MV-4-11 (cell line): ENCODE measurements around the gene KLF2.

Experiments
- DNase-seq: peaks from one replicate; lab custom pipeline; 2025; lab: John Stamatoyannopoulos, UW

KLF2 gene

GRCh38 chr19:16364231-16364865 is 39.7 kb downstream of the KLF2 start:
- DNase-seq, result no peak

GRCh38 chr19:16365300-16365996 is 40.8 kb downstream of the KLF2 start:
- DNase-seq, result no peak

- no peak for DNase-seq
Measured at GRCh38 chr19:16366056-16366432, 41.4 kb downstream of the KLF2 start.

- peak; percentile 99 for DNase-seq
Measured at GRCh38 chr19:16366433-16367260, 42.0 kb downstream of the KLF2 start.

- peak; percentile 98 for DNase-seq
Measured at GRCh38 chr19:16367261-16367683, 42.6 kb downstream of the KLF2 start.

- no peak for DNase-seq
Measured at GRCh38 chr19:16368385-16369305, 44.0 kb downstream of the KLF2 start.

- DNase-seq, result no peak
Measured at GRCh38 chr19:16369306-16369663, 44.7 kb downstream of the KLF2 start.

- no peak for DNase-seq
Measured at GRCh38 chr19:16369664-16370576, 45.3 kb downstream of the KLF2 start.

GRCh38 chr19:16370641-16371391 is 46.2 kb downstream of the KLF2 start:
- DNase-seq, result peak; percentile 89

- peak; percentile 76 for DNase-seq
Measured at GRCh38 chr19:16371540-16371986, 46.9 kb downstream of the KLF2 start.

- DNase-seq, result no peak
Measured at GRCh38 chr19:16372065-16372915, 47.7 kb downstream of the KLF2 start.

- DNase-seq, result no peak
Measured at GRCh38 chr19:16373079-16373478, 48.5 kb downstream of the KLF2 start.

GRCh38 chr19:16373532-16373931 is 48.9 kb downstream of the KLF2 start:
- DNase-seq, result no peak

GRCh38 chr19:16373989-16374388 is 49.4 kb downstream of the KLF2 start:
- no peak for DNase-seq

GRCh38 chr19:16374436-16374835 is 49.8 kb downstream of the KLF2 start:
- no peak for DNase-seq

GRCh38 chr19:16375157-16375935 is 50.7 kb downstream of the KLF2 start:
- DNase-seq, result no peak

GRCh38 chr19:16375936-16376185 is 51.2 kb downstream of the KLF2 start:
- no peak for DNase-seq

GRCh38 chr19:16376241-16376640 is 51.6 kb downstream of the KLF2 start:
- DNase-seq, result no peak

GRCh38 chr19:16376649-16377048 is 52.0 kb downstream of the KLF2 start:
- DNase-seq, result peak; percentile 15
